Caco-2 (cell line): ENCODE results near the gene HJV. TPM values are rescaled to one million over a fixed set of nuclear protein-coding genes. Genes with fewer than 3 reads are reported as not detected.

Source experiments
- BruUV-seq: library from RNA; stranded (reverse); fragments of 400-500 nt; replicated peaks from 2 replicates; lab custom pipeline; 2021; lab: Mats Ljungman, UMichigan
- CTCF ChIA-PET: fragments of 300-600 bp; sonication (Branson Sonifier 250); formaldehyde crosslinking; loops from one replicate; lab custom pipeline; 2022; ENCODE audit warnings: antibody characterized with exemption; lab: Charles Lee
- POLR2A ChIA-PET: fragments of 300-600 bp; sonication (Branson Sonifier 250); formaldehyde crosslinking; loops from one replicate; lab custom pipeline; 2022; ENCODE audit warnings: antibody characterized with exemption; lab: Charles Lee
- DNase-seq, 2 experiments: peaks; one replicate each; pipeline versions ENCODE4 v3.0.0 to v3.0.0-alpha.2; 2020 to 2022
- H3K27me3 ChIP-seq: replicated peaks from 2 replicates; pipeline ENCODE4 v1.6.0; 2011; ENCODE audit warnings: low read length; ENCODE audit not compliant: control insufficient read depth, insufficient read depth
- H3K36me3 ChIP-seq: 2 replicates; pipeline ENCODE4 v1.5.1; 2011; ENCODE audit warnings: low read length; ENCODE audit not compliant: control insufficient read depth, insufficient read depth
- H3K4me1 ChIP-seq: fragments of 250-450 bp; sonication (Bioruptor Pico); 2 replicates; pipeline ENCODE4 v1.5.1; 2020; ENCODE audit warnings: mild to moderate bottlenecking
- H3K4me3 ChIP-seq: 2 replicates; pipeline ENCODE4 v1.5.1; 2011; ENCODE audit warnings: low read depth, mild to moderate bottlenecking, control low read depth, low read length
- H3K9me3 ChIP-seq: fragments of 250-450 bp; sonication (Bioruptor Pico); 2 replicates; pipeline ENCODE4 v1.5.1; 2020; ENCODE audit warnings: mild to moderate bottlenecking, moderate library complexity
- H3K27ac Mint-ChIP-seq: one replicate; pipeline ENCODE4 v1.8.0; 2022; ENCODE audit warnings: mixed read lengths; ENCODE audit not compliant: unreplicated experiment
- H3K27me3 Mint-ChIP-seq: one replicate; pipeline ENCODE4 v1.8.0; 2022; ENCODE audit warnings: mixed read lengths; ENCODE audit not compliant: insufficient read depth, unreplicated experiment
- H3K36me3 Mint-ChIP-seq: one replicate; pipeline ENCODE4 v1.8.0; 2022; ENCODE audit warnings: mild to moderate bottlenecking, mixed read lengths; ENCODE audit not compliant: insufficient read depth, unreplicated experiment
- H3K4me1 Mint-ChIP-seq: one replicate; pipeline ENCODE4 v1.8.0; 2022; ENCODE audit warnings: low read depth, mixed read lengths; ENCODE audit not compliant: unreplicated experiment
- H3K4me3 Mint-ChIP-seq: one replicate; pipeline ENCODE4 v1.8.0; 2022; ENCODE audit warnings: mild to moderate bottlenecking, moderate library complexity, mixed read lengths; ENCODE audit not compliant: unreplicated experiment
- H3K9me3 Mint-ChIP-seq: one replicate; pipeline ENCODE4 v1.8.0; 2022; ENCODE audit warnings: mixed read lengths; ENCODE audit not compliant: unreplicated experiment
- intact Hi-C: fragments of 100-400 bp; cut with micrococcal nuclease; formaldehyde crosslinking; loops from one replicate; pipeline ENCODE4 v1.10.0; 2022; ENCODE audit not compliant: unreplicated experiment
- total RNA-seq: library from RNA; stranded (reverse); gene quantifications from 2 replicates; pipeline ENCODE4 v1.2.3, GENCODE V29; 2022
- TF ChIP-seq, protein P1 (sequence below), 2 experiments: fragments of 200-600 bp in 1 of 2; IDR thresholded peaks; 1 replicate in 1 of 2; 2 replicates in 1 of 2; pipeline versions ENCODE4 v1.5.1 to v1.8.0; 2011 to 2022; ENCODE audit warnings: antibody characterized with exemption in 1 of 2, control low read depth in 1 of 2, inconsistent platforms in 1 of 2, low read depth in 1 of 2, low read length in 1 of 2, mild to moderate bottlenecking in 1 of 2, moderate library complexity in 1 of 2; ENCODE audit not compliant: insufficient read depth in 1 of 2, severe bottlenecking in 1 of 2, unreplicated experiment in 1 of 2

The HJV gene
- total RNA-seq, 1 experiment from 2014 or later, result not detected

DNA sequence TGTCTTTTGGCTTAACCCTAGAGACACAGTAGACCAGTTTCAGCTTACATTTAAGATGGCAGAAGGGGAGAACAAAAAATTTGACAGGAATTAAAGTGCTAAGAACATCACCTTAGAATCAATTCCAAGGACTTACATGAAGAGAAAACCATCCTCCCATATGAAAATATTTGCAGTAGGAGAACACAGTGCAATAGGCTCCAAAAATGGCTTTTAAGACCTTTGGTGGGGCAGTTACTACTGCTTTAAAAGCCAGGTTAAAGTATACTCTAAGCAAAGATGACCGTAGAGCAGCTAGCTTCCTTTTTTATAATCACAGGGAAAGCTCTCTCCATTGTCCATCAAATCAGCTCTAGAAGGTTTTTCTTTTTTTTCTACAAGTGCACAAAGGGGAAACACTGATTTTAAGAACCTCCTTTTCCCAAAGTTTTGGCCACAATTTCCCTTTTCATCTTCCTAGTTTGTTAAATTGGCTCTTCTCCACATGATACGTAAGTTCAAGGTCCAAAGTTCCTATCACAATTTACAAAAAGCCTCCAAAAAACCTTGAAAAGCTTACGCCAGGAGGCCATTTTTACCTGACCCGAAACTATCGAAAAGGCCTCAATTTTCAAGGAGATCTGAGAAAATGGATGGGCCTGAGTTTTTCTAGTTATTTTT, 28.4 kb downstream of the HJV start:
- ChIA-PET CTCF (interaction anchor here (0.7 kb wide), 1 partner anchor 14 kb away, joined by 3 read pairs; no protein-coding TSS in a partner anchor), POLR2A (no interaction called here)
- Histone ChIP-seq H3K36me3 (peaks cover 16% of the 10 kb centered on the region; the same call in 1 of the 2 replicates), H3K4me1 (peaks cover 21% of the 10 kb centered on the region; the same call in 1 of the 2 replicates), H3K4me3 (peak overlapping the region; percentile 91), H3K9me3 (no peaks in the 10 kb centered on the region), H3K27me3 (no peaks in the 10 kb centered on the region)
- Mint-ChIP-seq H3K9me3 (no peaks in the 10 kb centered on the region), H3K4me1 (peaks cover 23% of the 10 kb centered on the region), H3K27ac (no peak overlapping the region), H3K4me3 (no peak overlapping the region), H3K36me3 (peaks cover 43% of the 10 kb centered on the region), H3K27me3 (no peaks in the 10 kb centered on the region)
- TF ChIP-seq, protein P1, sequence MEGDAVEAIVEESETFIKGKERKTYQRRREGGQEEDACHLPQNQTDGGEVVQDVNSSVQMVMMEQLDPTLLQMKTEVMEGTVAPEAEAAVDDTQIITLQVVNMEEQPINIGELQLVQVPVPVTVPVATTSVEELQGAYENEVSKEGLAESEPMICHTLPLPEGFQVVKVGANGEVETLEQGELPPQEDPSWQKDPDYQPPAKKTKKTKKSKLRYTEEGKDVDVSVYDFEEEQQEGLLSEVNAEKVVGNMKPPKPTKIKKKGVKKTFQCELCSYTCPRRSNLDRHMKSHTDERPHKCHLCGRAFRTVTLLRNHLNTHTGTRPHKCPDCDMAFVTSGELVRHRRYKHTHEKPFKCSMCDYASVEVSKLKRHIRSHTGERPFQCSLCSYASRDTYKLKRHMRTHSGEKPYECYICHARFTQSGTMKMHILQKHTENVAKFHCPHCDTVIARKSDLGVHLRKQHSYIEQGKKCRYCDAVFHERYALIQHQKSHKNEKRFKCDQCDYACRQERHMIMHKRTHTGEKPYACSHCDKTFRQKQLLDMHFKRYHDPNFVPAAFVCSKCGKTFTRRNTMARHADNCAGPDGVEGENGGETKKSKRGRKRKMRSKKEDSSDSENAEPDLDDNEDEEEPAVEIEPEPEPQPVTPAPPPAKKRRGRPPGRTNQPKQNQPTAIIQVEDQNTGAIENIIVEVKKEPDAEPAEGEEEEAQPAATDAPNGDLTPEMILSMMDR (IDR thresholded peaks at IDR 0.05; ENCODE audit: insufficient read depth in 1 of 2, low read depth in 1 of 2, low read length in 1 of 2, severe bottlenecking in 1 of 2, unreplicated experiment in 1 of 2), result no peak
- intact Hi-C loops, result no loop called here
- no TSS peak for BruUV-seq
- no peak for DNase-seq

DNA sequence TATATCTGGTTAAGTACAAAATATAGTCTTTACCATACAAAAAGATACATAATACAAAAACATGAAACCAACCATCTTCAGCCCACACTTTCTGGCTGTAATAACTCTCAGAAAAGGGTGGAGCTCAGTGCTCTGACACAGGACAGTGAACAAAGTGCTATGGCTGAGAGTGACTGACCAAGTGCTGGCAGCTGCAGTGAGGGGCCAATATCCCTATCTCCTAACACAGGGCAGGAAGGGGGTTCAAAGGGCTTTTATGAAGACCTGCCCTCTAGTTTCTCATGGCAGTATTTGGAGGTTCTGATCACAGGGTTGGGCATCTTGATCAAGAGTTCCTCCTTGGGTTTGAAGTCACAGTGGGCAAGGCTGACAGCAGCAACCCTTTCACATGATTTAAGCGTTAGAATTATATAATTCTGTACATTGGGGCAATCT, 29.0 kb downstream of the HJV start:
- TF ChIP-seq, protein P1 (IDR thresholded peaks at IDR 0.05; ENCODE audit: insufficient read depth in 1 of 2, low read depth in 1 of 2, low read length in 1 of 2, severe bottlenecking in 1 of 2, unreplicated experiment in 1 of 2), result no peak
- no TSS peak for BruUV-seq
- H3K36me3 Mint-ChIP-seq, result peaks cover 43% of the 10 kb centered on the region
- intact Hi-C loops, result no loop called here
- H3K4me3 Mint-ChIP-seq, result no peak overlapping the region
- H3K4me1 Mint-ChIP-seq, result peaks cover 20% of the 10 kb centered on the region
- H3K27me3 Mint-ChIP-seq, result no peaks in the 10 kb centered on the region
- H3K27ac Mint-ChIP-seq, result no peak overlapping the region
- ChIA-PET POLR2A (no interaction called here), CTCF (interaction anchor here (0.7 kb wide), 1 partner anchor 13 kb away, joined by 3 read pairs; no protein-coding TSS in a partner anchor)
- Histone ChIP-seq H3K4me1 (peaks cover 21% of the 10 kb centered on the region; the same call in 1 of the 2 replicates), H3K36me3 (peaks cover 16% of the 10 kb centered on the region; the same call in 1 of the 2 replicates), H3K27me3 (no peaks in the 10 kb centered on the region), H3K9me3 (no peaks in the 10 kb centered on the region), H3K4me3 (no peak overlapping the region)
- DNase-seq, result no peak
- H3K9me3 Mint-ChIP-seq, result no peaks in the 10 kb centered on the region

DNA sequence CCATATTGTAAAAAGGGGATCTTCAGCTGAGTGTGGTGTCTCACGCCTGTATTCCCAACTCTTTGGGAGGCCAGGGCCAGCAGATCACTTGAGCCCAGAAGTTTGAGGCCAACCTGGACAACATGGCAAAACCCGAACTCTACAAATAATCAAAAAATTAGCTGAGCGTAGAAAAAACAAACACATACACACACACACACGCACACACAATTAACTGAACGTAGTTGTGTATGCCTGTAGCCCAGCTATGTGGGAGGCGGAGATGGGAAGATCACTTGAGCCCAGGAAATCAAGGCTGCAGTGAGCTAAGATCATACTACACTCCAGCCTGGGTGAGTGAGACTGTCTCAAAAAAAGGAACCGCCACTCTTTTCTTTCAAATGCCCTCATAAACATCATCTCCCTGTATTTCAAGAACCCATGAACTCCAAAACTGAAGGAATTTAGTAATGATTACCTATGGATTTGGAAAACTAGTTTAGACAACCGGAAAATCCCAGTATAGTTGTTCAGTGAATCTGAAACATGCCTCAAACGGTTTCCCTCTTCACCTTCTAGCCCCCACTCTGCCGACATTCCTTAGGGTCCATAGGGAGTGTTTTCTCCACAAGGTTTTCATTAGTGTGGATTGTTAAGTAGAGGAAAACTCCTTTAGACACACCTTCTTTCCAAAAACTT, 29.7 kb downstream of the HJV start:
- intact Hi-C loops, result no loop called here
- H3K4me3 ChIP-seq, result no peak overlapping the region
- 0 out of 2 replicates have a peak, but pooled peaks cover 17% of the 10 kb centered on the region for H3K4me1 ChIP-seq
- no peaks in the 10 kb centered on the region for H3K27me3 ChIP-seq
- no TSS peak for BruUV-seq
- Mint-ChIP-seq H3K4me3 (no peak overlapping the region), H3K36me3 (peaks cover 43% of the 10 kb centered on the region), H3K27me3 (no peaks in the 10 kb centered on the region), H3K9me3 (no peaks in the 10 kb centered on the region), H3K4me1 (peaks cover 14% of the 10 kb centered on the region), H3K27ac (no peak overlapping the region)
- ChIA-PET POLR2A (interaction anchor here (0.6 kb wide), 1 partner anchor 12 kb away, joined by 3 read pairs; no protein-coding TSS in a partner anchor), CTCF (interaction anchor here (1.3 kb wide), 1 partner anchor 15 kb away, joined by 4 read pairs; no protein-coding TSS in a partner anchor)
- H3K36me3 ChIP-seq, result peaks cover 16% of the 10 kb centered on the region; the same call in 1 of the 2 replicates
- TF ChIP-seq, protein P1 (IDR thresholded peaks at IDR 0.05; ENCODE audit: insufficient read depth in 1 of 2, low read depth in 1 of 2, low read length in 1 of 2, severe bottlenecking in 1 of 2, unreplicated experiment in 1 of 2), result no peak
- DNase-seq, result no peak
- no peaks in the 10 kb centered on the region for H3K9me3 ChIP-seq
